ENCODE results near the gene LRRC46. TPM values are rescaled to one million over a fixed set of nuclear protein-coding genes. Genes with fewer than 3 reads are reported as not detected.

Gene LRRC46
- total and polyA plus RNA-seq, 4 experiments from 2014 or later, result 0.23 to 0.69 TPM; not detected in 2

GRCh38 chr17:47869114-47869513 lies 37.6 kb downstream of the LRRC46 start:
- Histone ChIP-seq H3K27ac (ENCODE audit: low read depth, low read length) (no peak overlapping the region), H3K27me3 (ENCODE audit: insufficient read depth, low read length) (no peaks in the 10 kb centered on the region), H3K9me3 (ENCODE audit: control insufficient read depth in 1 of 2, low read length in 2 of 2) (no peaks in the 10 kb centered on the region), H3K36me3 (ENCODE audit: insufficient read depth, low read length) (no peaks in the 10 kb centered on the region), H3K4me3 (ENCODE audit: low read length in 2 of 2) (no peak overlapping the region), H3K4me1 (ENCODE audit: insufficient read depth, low read length) (peaks cover 9% of the 10 kb centered on the region)
- Mint-ChIP-seq H3K4me3 (no peak overlapping the region), H3K36me3 (no peaks in the 10 kb centered on the region), H3K4me1 (peaks cover 0 to 10% (median 6%) of the 10 kb centered on the region in 4 donors), H3K9me3 (peaks cover 0 to 1% (median 0%) of the 10 kb centered on the region in 8 donors), H3K27me3 (peaks cover 26 to 32% of the 10 kb centered on the region in 2 donors), H3K27ac (no peak overlapping the region)
- intact Hi-C loops (cut with micrococcal nuclease), result no loop called here
- ChIA-PET CTCF (ENCODE audit: partially characterized antibody) (no interaction called here), POLR2A (ENCODE audit: partially characterized antibody) (no interaction called here)
- DNase-seq, result no peak

GRCh38 chr17:47870056-47870455 lies 38.6 kb downstream of the LRRC46 start:
- no peaks in the 10 kb centered on the region for H3K9me3 ChIP-seq (ENCODE audit: control insufficient read depth in 1 of 2, low read length in 2 of 2)
- no peak overlapping the region for H3K27ac ChIP-seq (ENCODE audit: low read depth, low read length)
- peaks cover 3% of the 10 kb centered on the region for H3K4me1 ChIP-seq (ENCODE audit: insufficient read depth, low read length)
- no peak overlapping the region for H3K27ac Mint-ChIP-seq
- peaks cover 0 to 4% (median 2%) of the 10 kb centered on the region in 4 donors for H3K4me1 Mint-ChIP-seq
- POLR2A ChIA-PET (ENCODE audit: partially characterized antibody), result no interaction called here
- intact Hi-C loops (cut with micrococcal nuclease), result no loop called here
- H3K4me3 ChIP-seq (ENCODE audit: low read length in 2 of 2), result no peak overlapping the region
- CTCF ChIA-PET (ENCODE audit: partially characterized antibody), result no interaction called here
- no peaks in the 10 kb centered on the region for H3K36me3 Mint-ChIP-seq
- no peaks in the 10 kb centered on the region for H3K27me3 ChIP-seq (ENCODE audit: insufficient read depth, low read length)
- peaks cover 0 to 1% (median 0%) of the 10 kb centered on the region in 8 donors for H3K9me3 Mint-ChIP-seq
- H3K36me3 ChIP-seq (ENCODE audit: insufficient read depth, low read length), result no peaks in the 10 kb centered on the region
- H3K4me3 Mint-ChIP-seq, result no peak overlapping the region
- no peak for DNase-seq
- H3K27me3 Mint-ChIP-seq, result peaks cover 30 to 33% of the 10 kb centered on the region in 2 donors

- no peaks in the 10 kb centered on the region for H3K4me1 ChIP-seq (ENCODE audit: insufficient read depth, low read length)
- no peak overlapping the region for H3K27ac ChIP-seq (ENCODE audit: low read depth, low read length)
- no peaks in the 10 kb centered on the region for H3K36me3 ChIP-seq (ENCODE audit: insufficient read depth, low read length)
- Mint-ChIP-seq H3K4me1 (peaks cover 0 to 1% (median 0%) of the 10 kb centered on the region in 4 donors), H3K36me3 (no peaks in the 10 kb centered on the region), H3K4me3 (no peak overlapping the region), H3K9me3 (peaks cover 0 to 1% (median 0%) of the 10 kb centered on the region in 8 donors), H3K27me3 (peaks cover 34 to 38% of the 10 kb centered on the region in 2 donors), H3K27ac (no peak overlapping the region)
- ChIA-PET CTCF (ENCODE audit: partially characterized antibody) (no interaction called here), POLR2A (ENCODE audit: partially characterized antibody) (no interaction called here)
- intact Hi-C loops (cut with micrococcal nuclease), result no loop called here
- no peak overlapping the region for H3K4me3 ChIP-seq (ENCODE audit: low read length in 2 of 2)
- H3K27me3 ChIP-seq (ENCODE audit: insufficient read depth, low read length), result no peaks in the 10 kb centered on the region
- DNase-seq, result no peak
- H3K9me3 ChIP-seq (ENCODE audit: control insufficient read depth in 1 of 2, low read length in 2 of 2), result no peaks in the 10 kb centered on the region
Measured at GRCh38 chr17:47871048-47871447, 39.6 kb downstream of the LRRC46 start.

GRCh38 chr17:47872019-47872650 lies 40.7 kb downstream of the LRRC46 start:
- no peak overlapping the region for H3K27ac ChIP-seq (ENCODE audit: low read depth, low read length)
- H3K4me1 ChIP-seq (ENCODE audit: insufficient read depth, low read length), result no peaks in the 10 kb centered on the region
- no peak overlapping the region for H3K27ac Mint-ChIP-seq
- H3K4me3 Mint-ChIP-seq, result no peak overlapping the region
- H3K9me3 Mint-ChIP-seq, result peaks cover 0 to 1% (median 0%) of the 10 kb centered on the region in 8 donors
- no peaks in the 10 kb centered on the region for H3K27me3 ChIP-seq (ENCODE audit: insufficient read depth, low read length)
- no peaks in the 10 kb centered on the region for H3K9me3 ChIP-seq (ENCODE audit: control insufficient read depth in 1 of 2, low read length in 2 of 2)
- peaks cover 31 to 39% of the 10 kb centered on the region in 2 donors for H3K27me3 Mint-ChIP-seq
- intact Hi-C loops (cut with micrococcal nuclease), result no loop called here
- no peak for DNase-seq
- no peaks in the 10 kb centered on the region for H3K36me3 Mint-ChIP-seq
- CTCF ChIA-PET (ENCODE audit: partially characterized antibody), result interaction anchor here (0.8 kb wide), 1 partner anchor 24 kb away, joined by 3 read pairs; no protein-coding TSS in a partner anchor
- POLR2A ChIA-PET (ENCODE audit: partially characterized antibody), result interaction anchor here (1.2 kb wide), 1 partner anchor 18 kb away, joined by 3 read pairs; no protein-coding TSS in a partner anchor
- H3K36me3 ChIP-seq (ENCODE audit: insufficient read depth, low read length), result no peaks in the 10 kb centered on the region
- no peak overlapping the region for H3K4me3 ChIP-seq (ENCODE audit: low read length in 2 of 2)
- no peaks in the 10 kb centered on the region for H3K4me1 Mint-ChIP-seq

- H3K27me3 ChIP-seq (ENCODE audit: insufficient read depth, low read length), result no peaks in the 10 kb centered on the region
- H3K9me3 ChIP-seq (ENCODE audit: control insufficient read depth in 1 of 2, low read length in 2 of 2), result no peaks in the 10 kb centered on the region
- peaks cover 0 to 1% (median 0%) of the 10 kb centered on the region in 8 donors for H3K9me3 Mint-ChIP-seq
- intact Hi-C loops (cut with micrococcal nuclease), result no loop called here
- ChIA-PET POLR2A (ENCODE audit: partially characterized antibody) (interaction anchor here (1.2 kb wide), 1 partner anchor 17 kb away, joined by 3 read pairs; no protein-coding TSS in a partner anchor), CTCF (ENCODE audit: partially characterized antibody) (no interaction called here)
- no peak overlapping the region for H3K27ac Mint-ChIP-seq
- DNase-seq, result no peak
- no peak overlapping the region for H3K4me3 ChIP-seq (ENCODE audit: low read length in 2 of 2)
- no peaks in the 10 kb centered on the region for H3K36me3 Mint-ChIP-seq
- no peak overlapping the region for H3K4me3 Mint-ChIP-seq
- H3K4me1 ChIP-seq (ENCODE audit: insufficient read depth, low read length), result no peaks in the 10 kb centered on the region
- peaks cover 30 to 40% of the 10 kb centered on the region in 2 donors for H3K27me3 Mint-ChIP-seq
- no peak overlapping the region for H3K27ac ChIP-seq (ENCODE audit: low read depth, low read length)
- H3K36me3 ChIP-seq (ENCODE audit: insufficient read depth, low read length), result no peaks in the 10 kb centered on the region
- no peaks in the 10 kb centered on the region for H3K4me1 Mint-ChIP-seq
Measured at GRCh38 chr17:47872651-47873161, 41.2 kb downstream of the LRRC46 start.

GRCh38 chr17:47873200-47874090 lies 42.0 kb downstream of the LRRC46 start:
- Mint-ChIP-seq H3K4me1 (peaks cover 0 to 3% (median 0%) of the 10 kb centered on the region in 4 donors), H3K9me3 (peaks cover 0 to 2% (median 0%) of the 10 kb centered on the region in 8 donors), H3K36me3 (peaks cover 0 to 3% of the 10 kb centered on the region in 2 donors), H3K27me3 (peaks cover 30 to 43% of the 10 kb centered on the region in 2 donors), H3K27ac (peak overlapping the region in 2 of 7 donors; percentile 63 to 84), H3K4me3 (no peak overlapping the region)
- Histone ChIP-seq H3K9me3 (ENCODE audit: control insufficient read depth in 1 of 2, low read length in 2 of 2) (no peaks in the 10 kb centered on the region), H3K4me3 (ENCODE audit: low read length in 2 of 2) (no peak overlapping the region), H3K36me3 (ENCODE audit: insufficient read depth, low read length) (no peaks in the 10 kb centered on the region), H3K27ac (ENCODE audit: low read depth, low read length) (no peak overlapping the region), H3K4me1 (ENCODE audit: insufficient read depth, low read length) (no peaks in the 10 kb centered on the region), H3K27me3 (ENCODE audit: insufficient read depth, low read length) (no peaks in the 10 kb centered on the region)
- CTCF ChIA-PET (ENCODE audit: partially characterized antibody), result no interaction called here
- POLR2A ChIA-PET (ENCODE audit: partially characterized antibody), result interaction anchor here (0.7 to 1.2 kb wide), 2 partner anchors 16 to 1318 kb away, joined by 3 read pairs; no protein-coding TSS in a partner anchor
- intact Hi-C loops (cut with micrococcal nuclease), result no loop called here
- DNase-seq, result no peak
